WI38 (cell line): Measurements from ENCODE around the gene ZNF106.

Source experiments
- H3K4me3 ChIP-seq: 2 replicates; pipeline ENCODE4 v1.5.1; 2011; ENCODE audit warnings: low read depth, mild to moderate bottlenecking, control low read depth, low read length
- CTCF ChIP-seq: IDR thresholded peaks from 2 replicates; pipeline ENCODE4 v1.5.1; 2012; ENCODE audit warnings: low read depth, mild to moderate bottlenecking, control low read depth, low read length

ZNF106 gene

DNA sequence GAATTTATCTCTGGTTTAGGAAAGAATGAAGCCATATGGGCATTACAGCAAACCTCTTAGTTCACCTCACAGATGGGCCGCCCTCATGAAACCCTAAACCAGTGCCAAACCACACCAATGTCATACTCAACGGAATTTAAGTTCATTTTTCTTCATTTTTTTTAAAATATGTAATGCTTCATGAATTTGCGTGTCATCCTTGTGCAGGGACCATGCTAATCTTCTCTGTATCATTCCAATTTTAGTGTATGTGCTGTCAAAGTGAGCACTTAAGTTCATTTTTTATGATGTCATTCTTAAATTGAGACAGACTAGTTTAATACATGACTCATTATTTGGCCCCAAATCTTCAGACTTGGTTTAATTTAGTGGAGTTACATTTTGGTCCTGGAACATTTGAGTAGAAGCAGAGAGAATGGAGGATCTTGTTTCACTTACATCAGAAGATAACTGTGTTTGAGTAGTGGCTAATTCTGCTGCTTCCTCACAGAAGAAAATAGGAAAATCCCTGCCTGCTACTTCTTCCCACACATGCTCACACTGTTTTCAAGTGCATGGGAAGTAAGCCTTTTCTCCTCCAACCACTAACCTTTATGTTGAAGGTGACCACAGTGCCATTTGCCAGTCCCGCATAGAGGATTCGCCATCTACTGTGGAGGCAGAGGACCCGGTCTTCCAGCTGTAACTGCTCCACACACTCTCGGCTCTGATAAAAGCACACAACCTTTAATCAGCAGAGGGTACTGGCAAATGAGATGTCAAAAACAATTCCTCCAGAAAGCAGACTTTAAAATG lies 63.3 kb downstream of the ZNF106 start:
- no peak overlapping the region for H3K4me3 ChIP-seq

GRCh38 chr15:42421376-42421775 lies 69.6 kb downstream of the ZNF106 start:
- TF ChIP-seq CTCF = no peak
- H3K4me3 ChIP-seq = no peak overlapping the region

More for the DNA sequence above, 63.3 kb downstream of the ZNF106 start:
- no peak for TF ChIP-seq CTCF

DNA sequence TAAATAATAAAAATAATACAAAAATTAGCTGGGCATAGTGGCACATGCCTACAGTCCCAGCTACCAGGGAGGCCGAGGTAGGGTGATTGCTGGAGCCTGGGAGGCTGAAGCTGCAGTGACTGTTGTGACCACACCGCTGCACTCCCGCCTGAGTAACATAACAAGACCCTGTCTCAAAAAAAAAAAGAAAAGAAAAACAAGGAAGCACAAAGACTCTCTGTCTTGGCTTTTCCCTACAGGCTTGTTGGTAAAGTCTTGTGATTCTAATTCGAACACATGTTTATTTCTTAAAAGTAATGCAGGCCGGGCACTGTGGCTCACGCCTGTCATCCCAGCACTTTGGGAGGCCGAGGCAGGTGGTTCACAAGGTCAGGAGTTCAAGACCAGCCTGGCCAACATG lies 71.6 kb downstream of the ZNF106 start:
- no peak for TF ChIP-seq CTCF

DNA sequence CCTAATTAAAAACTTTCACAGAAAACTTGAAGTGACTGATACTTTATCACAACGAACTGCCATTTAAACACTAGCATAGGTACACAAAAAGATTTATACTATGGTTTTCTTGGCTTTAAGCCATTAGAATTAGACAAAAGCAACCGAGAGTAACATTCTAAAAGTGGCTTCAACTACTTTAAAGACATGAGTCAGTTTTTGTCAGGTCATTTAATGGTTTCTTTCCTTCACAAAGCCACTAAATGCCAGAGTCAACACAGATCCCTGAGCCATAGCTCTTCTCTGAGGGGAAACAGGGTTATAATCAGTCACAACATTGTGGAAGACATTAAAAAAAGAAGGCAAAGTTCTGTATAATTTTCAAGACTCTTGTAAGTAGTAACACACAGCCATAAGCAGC lies 77.0 kb downstream of the ZNF106 start:
- TF ChIP-seq CTCF = no peak
- H3K4me3 ChIP-seq = no peak overlapping the region

More for the DNA sequence above, 71.6 kb downstream of the ZNF106 start:
- no peak overlapping the region for H3K4me3 ChIP-seq

- H3K4me3 ChIP-seq = no peak overlapping the region
- TF ChIP-seq CTCF = no peak
Observed at GRCh38 chr15:42411884-42412283, 79.1 kb downstream of the ZNF106 start.

GRCh38 chr15:42409011-42409410 lies 81.9 kb downstream of the ZNF106 start:
- TF ChIP-seq CTCF = no peak
- no peak overlapping the region for H3K4me3 ChIP-seq

DNA sequence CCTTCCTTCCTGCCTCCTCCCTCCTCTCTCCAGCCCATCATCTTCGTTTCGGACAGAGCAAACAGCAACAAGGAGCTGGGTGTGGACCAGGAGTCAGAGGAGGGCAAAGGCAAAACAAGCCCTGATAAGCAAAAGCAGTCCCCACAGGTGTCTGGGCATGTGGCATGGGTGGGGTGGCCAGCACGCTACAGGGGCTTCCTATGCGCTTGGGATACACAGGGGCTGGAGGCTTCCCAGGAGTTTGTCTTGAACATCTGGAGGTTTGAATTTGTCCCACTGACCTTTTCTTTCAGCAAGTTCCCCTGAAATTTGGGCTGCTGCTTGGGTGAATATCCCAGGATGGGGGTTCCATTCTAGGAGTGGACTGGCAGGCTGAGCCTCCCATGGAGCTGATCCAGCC lies 82.8 kb downstream of the ZNF106 start:
- TF ChIP-seq CTCF = no peak
- H3K4me3 ChIP-seq = no peak overlapping the region
